Activated CD8-positive, alpha-beta memory T cell treated with anti-CD3 and anti-CD28 coated beads, Interleukin-2, amount 50 U/mL, for 1 hour (primary cell): Measurements from ENCODE around the gene REX1BD.
A peak's percentile ranks its signal among the peaks of the same experiment; 100 is the strongest.

Source experiments
- DNase-seq: peaks from one replicate; pipeline ENCODE4 v3.0.0-alpha.2; 2020; ENCODE audit errors: extremely low read depth

The REX1BD gene

GRCh38 chr19:18613589-18614234 is 25.1 kb downstream of the REX1BD start:
- DNase-seq = no peak

GRCh38 chr19:18616023-18616422 is 27.4 kb downstream of the REX1BD start:
- DNase-seq = no peak

- DNase-seq = no peak
These were observed 29.0 kb downstream of the REX1BD start for GRCh38 chr19:18617562-18617961.

GRCh38 chr19:18618236-18618635 is 29.6 kb downstream of the REX1BD start:
- DNase-seq = no peak

- DNase-seq = no peak
These were observed 31.7 kb downstream of the REX1BD start for GRCh38 chr19:18620311-18620710.

- no peak for DNase-seq
These were observed 32.3 kb downstream of the REX1BD start for GRCh38 chr19:18620902-18621301.

- DNase-seq = no peak
These were observed 38.3 kb downstream of the REX1BD start for GRCh38 chr19:18626906-18627305.

- no peak for DNase-seq
These were observed 40.8 kb downstream of the REX1BD start for GRCh38 chr19:18629166-18630088.

GRCh38 chr19:18633321-18633720 is 44.7 kb downstream of the REX1BD start:
- no peak for DNase-seq

- DNase-seq = no peak
These were observed 46.2 kb downstream of the REX1BD start for GRCh38 chr19:18634612-18635297.

GRCh38 chr19:18635831-18636182 is 47.2 kb downstream of the REX1BD start:
- no peak for DNase-seq

GRCh38 chr19:18636183-18636968 is 47.8 kb downstream of the REX1BD start:
- peak; percentile 95 for DNase-seq

- no peak for DNase-seq
These were observed 48.5 kb downstream of the REX1BD start, which contains the start of gene KLHL26 for GRCh38 chr19:18636969-18637629. Gene KLHL26 (plus strand): TSS chr19:18637028. CDS start chr19:18637055, 27 bp downstream.

- no peak for DNase-seq
These were observed 49.4 kb downstream of the REX1BD start for GRCh38 chr19:18637673-18638630.

- DNase-seq = no peak
These were observed 51.2 kb downstream of the REX1BD start for GRCh38 chr19:18639706-18640243.
